Muscle of arm (tissue), 12 donors: ENCODE results near the gene DOCK2. TPM values are rescaled to one million over a fixed set of nuclear protein-coding genes. Genes with fewer than 3 reads are reported as not detected.
A peak's percentile ranks its signal among the peaks of the same experiment; 100 is the strongest.

ENCODE experiments used
- DNase-seq: peaks from one replicate; pipeline ENCODE4 v3.0.0-alpha.2; 2013
- polyA plus RNA-seq, 12 donors: library from polyadenylated mRNA; unstranded; fragments of 120-200 nt; gene quantifications; one replicate each; pipeline ENCODE4 v1.2.1, GENCODE V29; 2013; ENCODE audit not compliant: insufficient read length in 12 of 12

The DOCK2 gene
- polyA plus RNA-seq, 12 donors = 2.7 to 18.3 (median 3.6) TPM; not detected in 1

DNA sequence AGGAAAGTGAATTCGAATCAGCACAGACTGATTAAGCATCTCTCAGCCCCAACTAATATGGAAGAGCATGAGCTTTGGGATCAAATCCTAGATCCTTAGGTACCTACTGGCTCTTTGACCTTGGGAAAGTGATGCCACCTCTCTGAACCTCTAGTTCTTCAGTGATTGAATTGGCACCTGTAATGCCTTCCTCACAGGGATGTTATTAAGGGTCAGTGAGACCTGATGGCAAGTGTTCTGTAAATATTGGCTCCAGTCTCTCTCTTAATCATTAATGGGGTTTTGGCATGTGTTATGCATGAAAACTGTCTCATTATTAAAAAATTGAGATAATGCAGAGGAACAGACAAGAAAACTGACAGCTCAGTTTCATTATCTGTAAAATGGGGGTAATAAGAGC, 227.4 kb downstream of the DOCK2 start:
- DNase-seq = no peak

DNA sequence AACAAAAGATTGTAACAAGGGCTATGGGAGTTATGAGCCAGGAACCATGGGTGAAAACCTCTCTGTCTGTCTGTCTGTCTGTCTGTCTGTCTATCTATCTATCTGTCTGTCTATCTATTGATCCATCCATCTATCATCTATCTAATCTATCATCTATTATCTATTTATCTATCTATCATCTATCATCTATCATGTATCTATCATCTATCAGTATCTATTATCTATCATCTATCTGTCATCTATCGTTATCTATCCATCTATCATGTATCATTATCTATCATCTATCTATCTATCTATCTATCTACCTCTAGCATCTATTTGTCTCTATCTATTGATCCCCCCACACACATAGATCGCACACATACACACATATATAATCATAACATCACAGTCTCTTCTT, 230.3 kb downstream of the DOCK2 start:
- DNase-seq = no peak

- DNase-seq = no peak
Measured at GRCh38 chr5:169869066-169869465, 232.0 kb downstream of the DOCK2 start.

DNA sequence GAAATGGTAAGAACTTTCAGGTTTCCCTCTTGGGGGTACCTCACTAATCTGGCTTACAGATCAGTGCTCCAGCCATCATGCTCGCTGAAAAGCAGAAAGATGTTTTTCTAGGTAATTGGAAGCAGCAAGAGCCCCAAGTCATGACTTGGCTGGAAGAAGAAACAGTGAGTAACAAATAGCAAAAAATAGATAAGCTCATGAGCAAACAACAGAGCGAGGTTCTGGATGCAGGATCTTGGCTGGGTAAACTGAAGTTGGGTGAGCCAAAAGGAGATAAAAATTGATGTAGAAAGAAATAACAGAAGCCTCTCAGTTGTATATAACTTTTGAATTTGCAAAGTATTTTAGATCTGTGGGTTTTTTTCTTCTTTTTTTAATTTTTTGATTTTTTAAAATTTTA, 233.1 kb downstream of the DOCK2 start:
- DNase-seq = no peak

GRCh38 chr5:169871826-169872490, 234.9 kb downstream of the DOCK2 start:
- DNase-seq = peak; percentile 41

DNA sequence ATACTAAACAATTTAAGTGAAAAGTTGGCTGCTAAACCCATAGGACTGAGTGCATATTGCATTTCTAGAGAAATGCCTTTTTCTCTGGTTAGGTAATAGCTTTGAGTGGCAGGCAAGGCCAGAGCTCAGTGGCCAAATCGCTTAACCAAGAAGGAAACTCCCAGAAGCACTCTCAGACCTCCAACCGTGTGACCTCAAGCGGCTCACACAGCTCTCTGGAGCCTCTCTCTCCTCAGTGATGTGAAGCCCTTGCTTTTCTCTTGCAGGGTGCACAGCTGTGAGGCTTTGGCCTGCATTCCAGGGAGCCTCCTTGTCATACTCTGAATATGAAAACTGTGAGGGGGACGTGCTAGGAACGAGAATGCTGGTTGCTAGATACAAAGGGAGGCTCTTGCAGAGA, 236.6 kb downstream of the DOCK2 start:
- peak; percentile 61 for DNase-seq

GRCh38 chr5:169874621-169875020, 237.5 kb downstream of the DOCK2 start:
- DNase-seq = no peak

GRCh38 chr5:169875091-169875728, 238.1 kb downstream of the DOCK2 start:
- DNase-seq = no peak

DNA sequence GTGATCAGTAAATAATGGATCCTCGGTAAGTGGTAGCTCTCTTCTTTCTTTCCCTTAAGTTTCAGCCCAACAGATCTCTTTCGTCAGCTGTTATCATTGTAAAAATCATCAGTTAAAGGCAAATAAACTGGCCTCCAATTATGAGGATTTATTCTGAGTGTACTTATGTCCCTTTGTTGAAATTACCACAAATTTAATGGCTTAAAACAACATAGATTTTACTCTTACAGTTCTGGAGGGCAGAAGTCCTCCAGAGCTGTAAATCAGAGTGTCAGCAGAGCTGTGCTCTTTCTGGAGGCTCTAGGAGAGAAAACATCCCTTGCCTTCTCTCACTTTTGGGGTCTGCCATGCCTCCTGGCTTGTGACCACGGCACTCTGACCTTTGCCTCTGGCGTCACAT, 238.7 kb downstream of the DOCK2 start:
- DNase-seq = no peak

DNA sequence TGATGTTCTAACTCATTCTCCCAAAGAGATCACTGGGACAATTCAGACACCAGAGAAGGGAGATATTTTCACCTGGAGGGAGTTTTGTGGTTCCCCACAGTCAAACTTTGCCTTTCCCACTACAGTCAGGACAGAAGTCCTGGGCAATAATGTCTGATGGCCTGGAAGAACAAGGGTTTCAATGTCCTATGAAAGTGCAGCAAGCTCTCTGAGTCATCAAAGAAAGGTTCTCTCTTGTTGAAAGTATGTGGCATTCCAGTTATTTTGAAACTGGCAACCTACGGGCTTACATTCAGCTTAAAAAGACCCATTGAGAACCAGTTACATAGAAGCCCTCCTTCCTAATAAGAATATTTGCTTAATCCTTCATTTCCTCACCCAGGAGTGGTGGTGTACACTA, 239.3 kb downstream of the DOCK2 start:
- no peak for DNase-seq

DNA sequence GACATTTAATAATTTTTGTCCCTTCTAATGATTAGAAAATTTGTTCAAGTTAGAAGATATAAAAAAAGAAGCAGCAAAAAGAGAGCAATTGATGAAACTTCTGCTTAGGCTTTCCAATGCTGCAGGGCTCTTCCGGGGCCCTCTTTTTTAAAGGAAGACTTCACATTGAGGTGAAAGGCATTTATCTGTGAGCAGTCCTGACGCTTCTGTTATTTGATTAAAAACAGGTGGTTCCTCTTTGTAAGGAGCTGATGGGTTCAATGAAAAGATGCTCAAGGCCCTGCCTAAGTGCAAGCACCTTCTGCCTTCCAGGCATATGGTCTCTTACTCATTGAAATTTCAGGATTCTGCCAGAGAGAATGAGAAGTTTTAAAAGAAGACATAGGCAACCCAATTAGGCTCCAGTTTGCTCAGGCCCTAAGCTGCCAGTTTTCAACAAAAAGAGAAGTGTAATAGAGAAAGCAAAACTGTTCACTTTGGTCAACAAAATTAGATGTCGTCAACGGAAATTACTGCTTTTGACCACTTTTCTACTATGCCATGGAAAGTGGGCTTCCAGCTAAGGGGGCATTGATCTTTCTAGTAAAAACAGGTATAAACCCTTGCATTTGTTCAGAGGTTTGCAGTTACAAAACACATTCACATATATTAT, 243.1 kb downstream of the DOCK2 start:
- DNase-seq = no peak

GRCh38 chr5:169880785-169881184, 243.7 kb downstream of the DOCK2 start:
- no peak for DNase-seq

DNA sequence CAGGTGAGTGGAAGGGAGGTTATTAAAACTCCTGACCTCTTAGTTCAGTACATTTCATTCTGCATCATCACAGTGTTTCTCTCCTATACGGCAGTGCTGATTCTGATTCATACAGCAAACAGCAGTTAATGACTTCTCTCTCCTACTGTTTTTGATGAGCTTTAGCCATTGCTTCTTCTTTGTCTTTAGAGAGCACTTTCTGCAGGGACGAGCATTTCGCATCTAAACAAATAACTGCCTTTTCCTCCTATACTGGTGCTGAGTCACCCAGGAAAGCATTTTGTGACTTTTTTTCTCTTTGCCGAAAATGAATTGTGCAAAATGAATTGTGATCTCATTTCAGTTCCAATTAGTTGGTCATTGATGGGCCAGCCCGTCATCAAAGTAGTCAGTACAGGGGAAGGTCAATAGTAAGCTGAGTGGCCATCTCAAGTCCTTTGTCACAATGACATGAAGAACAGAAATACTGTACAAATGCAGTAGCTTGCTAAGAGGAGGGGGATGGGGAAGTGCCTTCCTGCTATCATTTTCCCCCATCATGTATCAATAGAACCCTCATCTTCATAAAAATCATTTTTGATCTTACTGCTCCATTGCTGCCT, 244.7 kb downstream of the DOCK2 start:
- DNase-seq = no peak

DNA sequence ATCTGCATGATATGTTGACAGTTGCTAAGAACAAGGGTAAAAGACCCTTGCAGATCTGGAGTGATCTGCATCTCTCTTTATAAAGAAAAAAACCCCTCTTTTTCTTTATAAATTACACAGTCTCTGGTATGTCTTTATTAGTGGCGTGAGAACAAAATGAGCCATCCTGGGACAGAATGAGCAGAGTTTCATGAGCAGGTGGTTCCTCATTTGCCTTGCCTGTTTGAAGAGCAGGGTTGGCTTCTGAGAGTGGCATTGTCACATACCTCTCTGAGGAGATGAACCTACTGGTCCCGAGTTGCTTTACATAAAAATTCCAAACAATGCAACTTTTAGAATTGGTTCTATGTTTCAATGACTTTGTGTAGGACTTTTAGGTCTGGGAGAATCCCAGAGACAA, 249.0 kb downstream of the DOCK2 start:
- no peak for DNase-seq

- DNase-seq = no peak
Measured at GRCh38 chr5:169886677-169887076, 249.6 kb downstream of the DOCK2 start.

- no peak for DNase-seq
Measured at GRCh38 chr5:169889572-169889971, 252.5 kb downstream of the DOCK2 start.

- DNase-seq = no peak
Measured at GRCh38 chr5:169893010-169893409, 255.9 kb downstream of the DOCK2 start.

GRCh38 chr5:169893571-169893970, 256.5 kb downstream of the DOCK2 start:
- no peak for DNase-seq

GRCh38 chr5:169895926-169896325, 258.9 kb downstream of the DOCK2 start:
- no peak for DNase-seq

GRCh38 chr5:169897481-169897880, 260.4 kb downstream of the DOCK2 start:
- no peak for DNase-seq

GRCh38 chr5:169901896-169902295, 264.8 kb downstream of the DOCK2 start:
- DNase-seq = no peak

- peak; percentile 31 for DNase-seq
Measured at GRCh38 chr5:169904059-169904458, 267.0 kb downstream of the DOCK2 start.

DNA sequence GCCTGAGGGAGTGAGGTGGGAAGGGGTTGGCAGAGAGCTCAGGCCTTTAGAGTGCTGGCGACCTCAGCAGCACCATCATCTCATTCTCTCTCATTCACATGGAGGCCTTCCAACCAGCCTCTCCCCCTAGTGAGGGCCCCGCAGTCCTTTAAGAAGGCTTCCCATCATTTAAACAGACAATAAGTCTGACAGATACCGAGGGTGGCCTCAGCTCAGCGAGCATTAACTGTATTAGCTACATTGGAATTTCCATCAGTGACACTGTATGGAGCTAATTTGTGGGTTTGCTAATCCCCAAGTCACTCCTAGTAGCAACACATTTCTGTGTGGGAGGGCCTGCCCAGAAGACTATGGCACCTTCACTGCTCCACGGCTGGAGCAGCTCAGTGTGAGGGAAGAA, 267.4 kb downstream of the DOCK2 start:
- DNase-seq = no peak
